Keratinocyte (primary cell): Measurements from ENCODE around the gene IFNAR1.

ENCODE experiments used
- EZH2 ChIP-seq: IDR thresholded peaks from one replicate; pipeline ENCODE4 v1.6.1; 2012; ENCODE audit warnings: inconsistent platforms, mild to moderate bottlenecking, low read length, moderate library complexity
- TF ChIP-seq, protein P1 (sequence below), 3 experiments: IDR thresholded peaks in 1 of 3; conservative IDR thresholded peaks in 1 of 3; optimal IDR thresholded peaks in 1 of 3; 2 replicates in 2 of 3; 3 replicates in 1 of 3; pipeline versions ENCODE3 to v1.5.1; 2011; ENCODE audit warnings: low read length in 3 of 3, mild to moderate bottlenecking in 3 of 3, moderate library complexity in 2 of 3, control low read depth in 1 of 3, inconsistent platforms in 1 of 3; ENCODE audit not compliant: insufficient read depth in 2 of 3; ENCODE audit errors: extremely low read depth in 1 of 3

DNA sequence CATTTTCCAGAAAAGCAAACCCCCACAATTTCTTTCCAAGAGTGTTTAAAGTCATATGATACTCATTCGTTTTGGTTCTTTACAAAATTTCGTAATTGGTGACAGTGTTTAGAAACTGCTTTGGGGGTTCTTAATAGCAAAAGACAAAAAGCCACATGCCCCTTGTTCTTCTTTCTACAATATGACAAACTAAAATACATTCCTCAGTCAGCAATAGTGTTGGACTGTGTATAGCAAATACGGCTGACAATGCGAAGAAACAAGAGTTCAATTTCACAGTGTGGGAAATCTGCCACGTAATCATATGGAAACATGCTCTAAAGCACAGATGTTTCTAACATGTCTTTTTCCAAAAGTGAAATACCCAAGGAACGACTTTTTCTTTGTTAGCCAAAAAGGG lies 7.6 kb upstream of the IFNAR1 start:
- TF ChIP-seq, protein P1, sequence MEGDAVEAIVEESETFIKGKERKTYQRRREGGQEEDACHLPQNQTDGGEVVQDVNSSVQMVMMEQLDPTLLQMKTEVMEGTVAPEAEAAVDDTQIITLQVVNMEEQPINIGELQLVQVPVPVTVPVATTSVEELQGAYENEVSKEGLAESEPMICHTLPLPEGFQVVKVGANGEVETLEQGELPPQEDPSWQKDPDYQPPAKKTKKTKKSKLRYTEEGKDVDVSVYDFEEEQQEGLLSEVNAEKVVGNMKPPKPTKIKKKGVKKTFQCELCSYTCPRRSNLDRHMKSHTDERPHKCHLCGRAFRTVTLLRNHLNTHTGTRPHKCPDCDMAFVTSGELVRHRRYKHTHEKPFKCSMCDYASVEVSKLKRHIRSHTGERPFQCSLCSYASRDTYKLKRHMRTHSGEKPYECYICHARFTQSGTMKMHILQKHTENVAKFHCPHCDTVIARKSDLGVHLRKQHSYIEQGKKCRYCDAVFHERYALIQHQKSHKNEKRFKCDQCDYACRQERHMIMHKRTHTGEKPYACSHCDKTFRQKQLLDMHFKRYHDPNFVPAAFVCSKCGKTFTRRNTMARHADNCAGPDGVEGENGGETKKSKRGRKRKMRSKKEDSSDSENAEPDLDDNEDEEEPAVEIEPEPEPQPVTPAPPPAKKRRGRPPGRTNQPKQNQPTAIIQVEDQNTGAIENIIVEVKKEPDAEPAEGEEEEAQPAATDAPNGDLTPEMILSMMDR (optimal IDR thresholded peaks at IDR 0.05 in 1 of 3, IDR thresholded peaks at IDR 0.05 in 1 of 3, conservative IDR thresholded peaks at IDR 0.05 in 1 of 3; ENCODE audit: extremely low read depth in 1 of 3, insufficient read depth in 2 of 3, low read length in 3 of 3): no peak
- no peak for TF ChIP-seq EZH2
